ENCODE data around the gene PRKAR1A.
"Not testable (repeated sequence)": the region's sequence is repeated elsewhere in the genome, so short reads cannot be mapped to it uniquely, and the experiment has no call there.

The PRKAR1A gene

DNA sequence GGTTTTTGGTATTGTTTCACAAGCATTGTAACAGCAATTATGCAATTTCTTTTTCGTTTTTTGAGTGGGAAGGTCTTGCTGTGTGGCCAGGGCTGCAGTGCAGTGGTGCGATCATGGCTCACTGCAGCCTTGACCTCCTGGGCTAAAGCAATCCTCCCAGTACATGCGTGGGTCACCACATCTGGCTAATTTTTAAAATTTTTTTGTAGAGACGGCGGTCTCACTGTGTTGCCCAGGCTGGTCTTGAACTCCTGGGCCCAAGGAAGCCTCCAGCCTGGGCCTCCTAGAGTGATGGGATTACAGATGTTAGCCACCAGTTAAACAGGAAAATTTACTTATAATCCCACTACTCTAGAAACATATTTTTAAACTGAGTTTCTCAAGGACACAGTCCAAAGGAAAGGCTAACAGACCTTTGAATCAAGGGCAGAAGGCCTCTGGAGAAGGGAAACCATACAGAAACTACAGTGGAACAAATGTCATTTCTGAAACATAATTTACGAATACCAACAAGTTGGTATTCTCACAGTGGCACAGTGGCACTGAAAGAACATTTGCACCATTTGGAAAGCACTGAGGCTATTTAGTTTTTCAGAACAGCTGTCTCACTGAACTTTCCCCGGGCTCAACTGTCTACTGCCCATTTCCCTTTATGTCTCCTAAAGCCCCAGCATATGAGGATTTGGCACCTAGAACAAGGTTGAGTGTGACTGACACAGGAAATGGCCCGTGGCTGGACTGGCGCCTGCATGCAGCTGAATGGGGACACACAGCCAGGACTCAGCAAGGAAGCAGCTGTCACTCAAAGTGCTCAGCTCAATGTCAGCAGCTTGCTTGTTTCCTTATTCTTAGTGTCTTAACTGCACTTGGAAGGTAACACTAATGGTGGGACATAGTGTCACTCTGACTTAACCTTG, 2.8 kb upstream of the PRKAR1A start:
- no peak for DNase-seq (ENCODE audit: extremely low read depth in 1 of 2, low read depth in 1 of 2)

DNA sequence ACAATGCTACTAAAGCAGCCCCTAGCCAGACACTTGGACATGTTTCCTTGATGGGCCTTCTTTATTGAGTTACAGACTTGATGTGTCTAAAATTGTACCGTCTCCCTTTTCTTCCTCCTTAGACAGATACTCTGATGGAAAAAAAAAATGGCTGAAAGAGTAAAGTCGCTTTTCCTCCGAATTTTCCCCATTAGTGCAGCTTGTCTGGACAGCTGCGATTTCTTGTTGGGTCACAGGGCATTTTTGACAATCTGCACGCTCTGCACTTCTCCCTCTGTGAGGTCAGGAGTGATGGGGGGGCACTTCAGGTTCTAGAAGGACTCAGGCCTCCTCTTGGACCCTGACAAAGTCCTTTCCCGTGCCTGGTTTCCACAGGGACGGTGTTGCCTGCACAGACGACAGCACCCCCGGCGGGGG, 968 bp upstream of the PRKAR1A start:
- DNase-seq (ENCODE audit: extremely low read depth in 1 of 2, low read depth in 1 of 2), result no peak

DNA sequence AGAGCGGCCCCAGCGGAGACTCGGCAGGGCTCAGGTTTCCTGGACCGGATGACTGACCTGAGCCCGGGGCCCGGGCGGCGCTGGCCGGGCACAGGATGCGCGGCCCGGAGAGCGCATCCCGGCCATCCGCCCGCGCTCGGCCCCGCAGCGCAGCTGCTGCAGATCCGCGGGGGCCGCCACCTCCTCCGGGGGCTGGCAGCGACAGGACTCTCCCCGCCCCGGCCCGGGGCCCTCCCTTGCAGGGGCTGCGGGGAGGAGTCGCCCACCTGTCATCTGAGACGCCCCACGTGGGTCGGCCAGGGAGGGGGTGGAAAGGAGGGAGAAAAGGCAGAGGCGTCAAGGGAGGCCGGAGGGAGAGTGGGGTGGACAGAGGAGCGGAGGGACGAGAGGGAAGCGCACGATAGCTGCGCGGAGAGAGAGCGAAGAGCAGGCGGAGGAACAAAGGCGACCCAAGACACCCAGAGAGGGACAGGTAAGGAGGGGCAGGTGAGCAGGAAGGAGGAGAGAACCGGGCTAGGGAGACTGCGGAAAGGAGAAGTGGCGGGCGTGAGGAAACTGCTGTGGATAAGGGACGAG, 471 bp upstream of the PRKAR1A start:
- peak; percentile 32 to 63 for DNase-seq (ENCODE audit: extremely low read depth in 1 of 2, low read depth in 1 of 2)

DNA sequence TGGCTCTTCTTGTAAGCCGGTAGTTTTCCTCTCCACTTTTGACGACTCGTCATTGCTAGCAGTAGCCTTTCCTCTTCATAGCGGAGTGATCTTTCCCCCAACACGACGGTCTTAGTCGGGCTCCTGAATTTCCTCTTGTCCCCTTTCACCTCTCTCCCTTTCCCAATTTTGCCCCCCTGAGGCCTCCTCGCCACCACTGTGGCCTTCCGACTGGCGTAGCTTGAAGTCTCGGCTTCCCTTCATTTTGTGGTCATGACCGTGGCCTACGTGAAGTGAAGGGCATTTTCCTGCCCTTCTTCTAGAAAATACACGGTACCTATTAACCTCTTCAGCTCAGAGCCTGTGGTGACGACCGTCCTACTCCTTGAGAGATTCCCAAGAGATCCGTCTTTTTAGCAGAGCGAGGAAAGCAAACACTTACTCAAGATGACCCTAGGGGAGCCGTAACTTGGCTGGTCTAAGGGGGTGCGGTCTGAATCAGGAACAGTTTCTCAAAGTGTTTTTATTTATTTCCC, 787 bp downstream of the PRKAR1A start:
- no peak for DNase-seq (ENCODE audit: extremely low read depth in 1 of 2, low read depth in 1 of 2)

DNA sequence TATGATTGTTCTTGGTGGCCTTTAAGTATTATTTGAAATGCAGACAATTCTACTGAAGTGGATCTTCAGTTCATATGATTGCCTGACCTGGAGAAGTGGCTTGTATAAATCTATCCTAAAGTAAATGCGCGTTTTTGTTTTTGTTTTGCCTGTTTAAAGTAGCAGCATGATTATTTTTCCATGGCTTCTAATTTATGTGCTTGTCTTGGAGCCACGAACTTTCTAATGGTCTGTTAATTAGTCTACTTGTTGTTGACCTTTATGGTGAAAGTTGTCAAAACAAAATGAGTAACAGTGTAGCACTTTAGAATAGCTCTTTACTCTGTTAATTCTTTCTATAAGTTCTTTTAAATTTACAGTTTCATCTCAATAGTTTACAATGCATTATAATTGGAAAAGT, 1.7 kb downstream of the PRKAR1A start:
- no peak for DNase-seq (ENCODE audit: extremely low read depth in 1 of 2, low read depth in 1 of 2)

DNA sequence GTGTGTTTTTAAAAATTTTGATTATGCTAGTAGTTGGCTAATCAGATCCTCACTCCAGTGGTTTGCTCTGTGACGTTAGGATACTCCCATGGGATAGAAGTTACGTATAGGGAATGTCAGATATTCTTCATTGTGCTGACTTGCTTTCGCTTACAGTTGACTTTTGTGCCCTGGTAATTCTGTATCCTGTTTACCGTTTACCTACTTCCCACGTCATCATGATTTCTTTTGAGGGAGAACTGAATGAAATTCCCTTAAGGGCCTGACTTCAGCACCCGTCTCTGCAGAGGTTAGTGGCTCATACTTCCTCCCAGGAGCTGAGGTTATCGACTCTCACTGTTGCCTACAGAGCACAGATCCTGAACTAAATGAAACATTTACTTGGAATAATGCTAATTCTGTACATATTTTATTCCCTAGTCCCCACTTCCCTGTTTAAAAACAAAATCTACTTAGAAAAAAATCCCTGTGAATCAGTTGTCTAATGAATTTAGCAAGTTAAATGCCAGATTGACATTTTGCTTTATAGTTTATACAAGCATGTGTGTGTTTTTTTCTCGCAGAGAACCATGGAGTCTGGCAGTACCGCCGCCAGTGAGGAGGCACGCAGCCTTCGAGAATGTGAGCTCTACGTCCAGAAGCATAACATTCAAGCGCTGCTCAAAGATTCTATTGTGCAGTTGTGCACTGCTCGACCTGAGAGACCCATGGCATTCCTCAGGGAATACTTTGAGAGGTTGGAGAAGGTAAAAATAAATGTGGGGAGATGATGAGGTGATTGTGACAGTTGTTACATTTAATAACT, 2.8 kb downstream of the PRKAR1A start:
- DNase-seq (ENCODE audit: extremely low read depth in 1 of 2, low read depth in 1 of 2), result no peak

DNA sequence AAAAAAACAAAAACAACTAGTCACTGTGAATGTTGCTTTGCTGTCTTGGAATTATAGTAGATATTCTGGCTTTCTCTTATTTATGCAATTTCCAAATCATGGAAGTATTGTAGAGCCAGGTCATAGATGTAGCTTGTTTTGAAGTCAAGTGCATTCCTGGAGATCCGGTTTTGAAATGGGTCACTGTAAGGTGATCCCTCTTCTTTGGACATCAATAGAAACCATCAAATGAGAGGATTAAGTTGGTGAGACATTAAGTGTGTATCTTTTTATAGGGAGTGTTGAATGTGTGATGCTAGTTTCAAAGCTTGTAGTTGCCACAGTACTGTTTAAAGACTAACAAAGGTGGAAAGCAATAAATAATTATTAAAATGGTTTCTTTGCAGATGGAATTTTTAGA, 4.5 kb downstream of the PRKAR1A start:
- no peak for DNase-seq (ENCODE audit: extremely low read depth in 1 of 2, low read depth in 1 of 2)

DNA sequence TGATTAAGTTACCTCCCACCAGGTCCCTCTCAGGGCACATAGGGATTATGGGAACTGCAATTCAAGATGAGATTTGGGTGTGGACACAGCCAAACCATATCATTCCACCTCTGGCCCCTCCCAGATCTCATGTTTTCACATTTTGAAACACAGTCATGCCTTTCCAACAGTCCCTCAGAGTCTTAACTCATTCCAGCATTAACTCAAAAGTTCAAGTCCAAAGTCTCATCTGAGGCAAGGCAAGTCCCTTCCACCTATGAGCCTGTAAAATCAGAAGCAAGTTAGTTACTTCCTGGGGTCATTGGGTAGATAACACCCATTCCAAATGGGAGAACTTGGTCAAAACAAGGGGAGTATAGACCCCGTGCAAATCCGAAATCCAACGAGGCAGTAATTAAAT, 5.4 kb downstream of the PRKAR1A start:
- DNase-seq (ENCODE audit: extremely low read depth in 1 of 2, low read depth in 1 of 2), result not testable (repeated sequence)

DNA sequence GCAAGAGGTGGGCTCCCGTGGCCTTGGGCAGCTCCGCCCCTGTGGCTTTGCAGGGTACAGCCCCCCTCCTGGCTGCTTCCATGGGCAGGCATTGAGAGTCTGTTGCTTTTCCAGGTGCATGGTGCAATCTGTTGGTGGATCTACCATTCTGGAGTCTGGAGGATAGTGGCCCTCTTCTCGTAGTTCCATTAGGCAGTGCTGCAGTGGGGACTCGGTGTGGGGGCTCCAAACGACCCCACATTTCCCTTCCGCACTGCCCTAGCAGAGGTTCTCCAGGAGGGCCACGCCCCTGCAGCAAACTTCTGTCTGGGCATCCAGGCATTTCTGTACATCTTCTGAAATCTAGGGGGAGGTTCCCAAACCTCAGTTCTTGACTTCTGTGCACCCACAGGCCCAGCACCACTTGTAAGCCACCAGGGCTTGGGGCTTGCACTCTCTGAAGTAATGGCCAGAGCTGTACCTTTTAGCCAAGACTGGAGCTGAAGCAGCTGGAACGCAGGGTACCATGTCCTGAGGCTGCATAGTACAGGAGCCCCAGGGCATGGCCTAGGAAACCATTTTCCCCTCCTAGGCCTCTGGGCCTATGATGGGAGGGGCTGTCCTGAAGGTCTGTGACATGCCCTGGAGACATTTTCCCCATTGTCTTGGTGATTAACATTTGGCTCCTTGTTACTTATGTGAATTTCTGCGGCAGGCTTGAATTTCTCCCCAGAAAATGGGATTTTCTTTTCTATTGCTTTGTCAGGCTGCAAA, 6.0 kb downstream of the PRKAR1A start:
- DNase-seq (ENCODE audit: extremely low read depth in 1 of 2, low read depth in 1 of 2), result no peak

DNA sequence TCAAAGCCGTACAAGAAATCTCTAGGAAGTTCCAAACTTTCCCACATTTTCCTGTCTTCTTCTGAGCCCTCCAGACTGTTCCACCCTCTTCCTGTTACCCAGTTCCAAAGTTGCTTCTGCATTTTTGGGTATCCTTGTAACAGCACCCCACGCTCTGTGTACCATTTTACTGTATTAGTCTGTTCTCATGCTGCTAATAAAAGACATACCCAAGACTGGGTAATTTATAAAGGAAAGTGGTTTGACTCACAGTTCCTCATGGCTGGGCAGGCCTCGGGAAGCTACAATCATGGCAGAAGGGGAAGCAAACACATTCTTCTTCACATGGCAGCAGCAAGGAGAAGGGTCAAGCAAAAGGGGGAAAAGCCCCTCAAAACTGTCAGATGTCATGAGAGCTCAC, 6.8 kb downstream of the PRKAR1A start:
- not testable (repeated sequence) for DNase-seq (ENCODE audit: extremely low read depth in 1 of 2, low read depth in 1 of 2)

DNA sequence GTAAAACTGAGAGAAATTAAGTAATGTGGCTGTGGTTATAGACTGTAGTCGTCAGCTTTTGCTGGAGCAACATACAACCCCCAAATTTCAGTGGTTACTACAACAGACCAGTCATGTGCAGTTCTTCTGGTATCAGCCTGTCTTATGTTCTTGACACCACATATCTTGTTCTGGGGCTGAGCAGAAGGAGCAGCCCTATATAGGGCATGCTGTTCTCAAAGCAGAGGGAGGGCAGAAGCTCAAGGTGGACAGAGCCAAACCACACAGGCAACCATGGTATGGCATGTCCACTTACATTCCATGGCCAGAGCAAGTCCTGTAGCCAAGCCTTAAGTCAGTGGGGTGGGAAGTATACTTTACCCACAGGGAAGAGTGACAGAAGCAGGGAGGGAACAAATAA, 7.7 kb downstream of the PRKAR1A start:
- DNase-seq (ENCODE audit: extremely low read depth in 1 of 2, low read depth in 1 of 2), result no peak

DNA sequence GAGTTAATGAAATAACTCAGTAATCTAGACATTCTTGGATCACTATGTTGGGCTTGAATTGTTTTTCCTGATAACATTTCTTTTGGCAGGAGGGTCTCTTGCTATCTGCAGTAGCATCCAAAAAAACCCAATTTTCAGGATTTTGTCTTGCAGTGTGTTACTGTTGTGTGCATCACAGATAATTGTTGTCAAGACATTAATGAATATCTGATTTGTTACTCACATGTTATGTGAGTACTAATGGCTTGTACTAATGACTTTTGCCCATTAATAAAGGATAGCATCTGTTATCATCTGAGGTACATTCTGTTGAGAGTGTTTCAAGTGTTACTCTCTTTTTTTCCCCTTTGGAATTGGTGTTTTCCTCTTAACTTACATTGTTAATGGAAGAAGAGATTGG, 10.0 kb downstream of the PRKAR1A start:
- no peak for DNase-seq (ENCODE audit: extremely low read depth in 1 of 2, low read depth in 1 of 2)

DNA sequence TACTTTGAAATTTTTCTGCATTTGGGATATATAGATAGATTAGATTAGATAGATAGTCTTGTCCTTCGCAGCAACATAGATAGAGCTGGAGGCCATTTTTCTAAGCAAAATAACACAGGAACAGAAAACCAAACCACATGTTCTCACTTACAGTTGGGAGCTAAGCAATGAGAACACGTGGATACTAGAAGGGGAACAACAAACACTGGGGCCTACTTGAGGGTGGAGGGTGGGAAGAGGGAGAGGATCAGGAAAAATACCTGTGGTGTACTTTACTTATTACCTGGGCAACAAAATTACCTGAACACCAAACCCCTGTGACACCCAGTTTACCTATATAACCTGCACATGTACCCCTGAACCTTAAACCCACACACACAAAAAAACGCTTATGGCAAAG, 14.3 kb downstream of the PRKAR1A start:
- DNase-seq (ENCODE audit: extremely low read depth in 1 of 2, low read depth in 1 of 2), result no peak

DNA sequence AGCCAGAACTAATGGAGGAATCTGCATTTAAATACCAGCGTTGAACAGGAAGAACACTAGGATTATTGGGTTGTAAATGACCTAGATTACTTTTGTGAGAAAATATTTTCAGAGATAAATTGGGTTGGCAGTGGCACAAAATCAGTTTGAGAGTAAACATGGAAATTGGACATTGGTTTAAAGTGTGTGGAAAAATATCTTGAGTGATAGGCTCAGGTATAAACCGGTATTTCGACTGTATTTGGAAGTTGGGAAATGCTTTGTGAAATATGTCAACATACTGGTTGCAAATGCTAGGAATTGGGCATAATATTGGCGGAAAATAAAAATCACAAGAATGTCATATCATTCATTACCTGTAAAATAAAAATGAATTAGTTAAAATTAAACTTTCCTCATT, 15.1 kb downstream of the PRKAR1A start:
- DNase-seq (ENCODE audit: extremely low read depth in 1 of 2, low read depth in 1 of 2), result no peak

DNA sequence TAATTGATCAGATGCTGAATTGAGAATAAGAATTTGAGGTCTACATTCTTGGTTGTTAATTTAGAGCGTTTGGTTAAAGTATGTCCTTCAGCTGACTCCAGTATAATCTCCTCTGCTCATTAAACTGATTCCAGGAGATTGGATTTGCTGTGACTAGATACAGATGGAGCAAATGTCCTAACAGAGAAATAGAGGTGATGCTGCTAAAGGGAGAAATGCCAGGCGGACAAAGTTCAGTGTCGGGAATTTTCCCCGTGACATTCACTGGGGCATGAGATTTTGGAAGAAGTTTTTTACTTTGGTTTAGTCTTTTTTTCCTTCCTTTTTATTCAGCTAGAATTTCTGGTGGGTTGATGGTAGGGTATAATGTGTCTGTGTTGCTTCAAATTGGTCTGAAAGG, 19.0 kb downstream of the PRKAR1A start:
- DNase-seq (ENCODE audit: extremely low read depth in 1 of 2, low read depth in 1 of 2), result no peak

DNA sequence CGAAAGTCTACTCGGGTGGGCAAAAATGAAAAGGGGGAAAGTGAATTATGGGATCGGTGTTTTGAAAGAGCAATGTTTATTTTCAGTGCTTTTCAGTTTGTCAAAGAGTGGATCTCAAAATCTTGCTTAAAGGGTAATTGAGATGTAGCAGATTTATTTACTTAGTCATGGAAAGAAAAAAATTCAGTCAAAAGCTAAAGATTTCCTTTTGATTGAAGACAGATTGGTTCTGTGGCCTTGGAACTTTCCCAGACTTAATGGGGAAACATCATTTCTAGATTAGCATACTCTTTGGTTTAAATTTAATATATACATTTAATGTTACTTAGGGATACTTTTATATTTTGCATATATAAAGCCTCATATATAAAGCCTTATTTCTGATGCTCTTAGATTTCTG, 20.6 kb downstream of the PRKAR1A start:
- no peak for DNase-seq (ENCODE audit: extremely low read depth in 1 of 2, low read depth in 1 of 2)

DNA sequence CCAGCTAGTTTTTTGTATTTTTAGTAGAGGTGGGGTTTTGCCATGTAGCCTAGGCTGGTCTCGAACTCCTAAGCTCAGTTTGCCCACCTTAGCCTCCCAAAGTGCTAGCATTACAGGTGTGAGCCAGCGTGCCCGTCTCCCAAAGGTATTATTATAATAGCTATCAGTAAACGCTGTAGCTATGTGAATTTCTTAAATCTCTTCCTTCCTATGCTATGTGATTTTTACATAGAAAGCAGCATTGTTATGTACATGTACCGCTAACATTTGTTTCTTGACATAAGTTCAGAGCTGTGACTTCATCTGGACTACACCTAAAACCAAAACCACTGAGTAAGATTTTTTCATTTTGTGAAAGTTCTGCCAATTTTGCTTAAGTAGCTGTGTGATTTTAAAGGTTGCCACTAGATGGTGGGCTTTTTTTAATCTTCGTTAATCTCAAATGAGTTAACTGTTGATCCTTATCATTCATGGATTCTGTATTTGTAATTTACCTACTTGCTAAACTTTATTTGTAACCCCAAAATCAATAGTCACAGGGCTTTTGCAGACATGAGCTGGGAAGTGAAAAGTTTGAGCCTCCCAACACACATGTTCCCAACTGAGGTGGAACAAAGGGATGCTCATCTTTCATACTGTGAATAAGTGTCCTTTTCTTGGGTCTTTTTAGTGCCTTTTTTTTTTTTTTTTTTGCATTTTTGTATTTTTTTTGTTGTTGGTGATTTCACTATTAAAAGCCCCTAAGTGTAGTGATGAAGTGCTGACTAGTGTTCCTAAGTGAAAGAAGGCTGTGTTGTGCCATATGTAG, 21.9 kb downstream of the PRKAR1A start:
- DNase-seq (ENCODE audit: extremely low read depth in 1 of 2, low read depth in 1 of 2), result no peak

DNA sequence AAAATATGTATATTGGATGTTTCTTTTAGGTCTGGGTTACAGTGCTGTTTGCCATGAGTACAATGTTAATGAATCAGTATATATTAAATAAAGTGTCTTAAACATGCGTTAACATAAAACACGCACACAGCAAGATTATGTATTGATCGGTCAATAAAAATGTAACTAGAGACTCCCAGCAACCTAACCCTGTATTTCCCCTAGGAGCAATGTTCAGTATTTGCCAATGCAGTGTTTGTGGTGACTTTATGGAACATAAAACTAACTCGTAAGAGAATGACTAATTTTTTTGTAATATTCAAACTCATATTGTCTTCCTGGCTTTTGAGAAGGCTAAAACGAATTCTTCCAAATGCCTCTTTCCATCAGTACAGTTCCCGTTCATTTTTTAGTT, 22.5 kb downstream of the PRKAR1A start:
- no peak for DNase-seq (ENCODE audit: extremely low read depth in 1 of 2, low read depth in 1 of 2)

DNA sequence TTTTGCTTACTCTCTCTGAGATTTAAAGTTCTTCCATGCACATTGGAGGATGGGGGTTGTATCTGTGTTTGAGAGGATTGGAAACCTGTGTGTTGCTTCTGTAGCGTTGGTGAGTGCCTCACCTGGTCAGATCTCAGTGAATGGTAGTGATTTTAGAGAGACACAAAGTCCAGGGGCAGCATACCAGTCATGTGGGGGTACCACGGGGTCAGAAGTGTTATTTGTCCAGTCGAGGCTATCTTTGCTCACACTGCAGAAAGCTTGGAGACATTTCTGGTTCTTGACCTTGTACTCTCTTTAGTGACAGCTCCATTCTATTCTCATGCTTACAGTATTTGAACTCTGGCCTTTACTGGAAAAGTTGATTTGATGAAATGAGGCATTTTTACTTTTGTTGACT, 23.7 kb downstream of the PRKAR1A start:
- DNase-seq (ENCODE audit: extremely low read depth in 1 of 2, low read depth in 1 of 2), result no peak
